IMR-90 (cell line): ENCODE results near the gene RNF224. TPM values are rescaled to one million over a fixed set of nuclear protein-coding genes. Genes with fewer than 3 reads are reported as not detected.
A peak's percentile ranks its signal among the peaks of the same experiment; 100 is the strongest.

Experiments used
- ATAC-seq: fragments of 200-7000 bp; cut with Tn5 transposase; 2 replicates; pipeline ENCODE4 v1.9.1; 2020; ENCODE audit warnings: low read depth, mild to moderate bottlenecking, moderate library complexity
- BruUV-seq: library from RNA; stranded (reverse); fragments of 400-500 nt; replicated peaks from 2 replicates; lab custom pipeline; 2021; lab: Mats Ljungman, UMichigan
- CTCF ChIA-PET: fragments of 300-600 bp; formaldehyde crosslinking; extraction: SDS; loops from one replicate; lab custom pipeline; 2021; ENCODE audit warnings: antibody characterized with exemption; lab: Yijun Ruan, JAX
- POLR2A ChIA-PET: fragments of 300-600 bp; sonication (Branson Sonifier 250); formaldehyde crosslinking; loops from one replicate; lab custom pipeline; 2022; ENCODE audit warnings: antibody characterized with exemption; ENCODE audit not compliant: unreplicated experiment; lab: Charles Lee
- DNase-seq: peaks from one replicate; pipeline ENCODE4 v3.0.0; 2013
- H2AFZ ChIP-seq: replicated peaks from 2 replicates; pipeline ENCODE3; 2013; ENCODE audit warnings: low read length, mild to moderate bottlenecking; ENCODE audit not compliant: poor library complexity
- H2AK5ac ChIP-seq: 2 replicates; pipeline ENCODE4 v1.6.1; 2013; ENCODE audit warnings: low read depth, low read length, inconsistent platforms
- H2AK9ac ChIP-seq: replicated peaks from 2 replicates; pipeline ENCODE3; 2013; ENCODE audit warnings: mild to moderate bottlenecking, low read depth, low read length, moderate library complexity; ENCODE audit not compliant: poor library complexity
- H2BK120ac ChIP-seq: 2 replicates; pipeline ENCODE4 v1.6.1; 2013; ENCODE audit warnings: low read depth, low read length, inconsistent platforms
- H2BK15ac ChIP-seq: 3 replicates; pipeline ENCODE4 v1.6.1; 2013; ENCODE audit warnings: low read depth, low read length, inconsistent platforms
- H2BK20ac ChIP-seq: 2 replicates; pipeline ENCODE4 v1.6.1; 2013; ENCODE audit warnings: low read depth, mild to moderate bottlenecking, inconsistent platforms, low read length, moderate library complexity
- H2BK5ac ChIP-seq: 2 replicates; pipeline ENCODE4 v1.6.1; 2013; ENCODE audit warnings: mild to moderate bottlenecking, low read depth, low read length, inconsistent platforms; ENCODE audit not compliant: poor library complexity, severe bottlenecking
- H3K14ac ChIP-seq: replicated peaks from 2 replicates; pipeline ENCODE4 v1.6.1; 2013; ENCODE audit warnings: low read depth, low read length, inconsistent platforms
- H3K18ac ChIP-seq: 2 replicates; pipeline ENCODE4 v1.6.1; 2013; ENCODE audit warnings: low read depth, low read length, control low read depth
- H3K23ac ChIP-seq: 2 replicates; pipeline ENCODE4 v1.6.1; 2013; ENCODE audit warnings: low read depth, low read length, inconsistent platforms
- H3K27ac ChIP-seq: 2 replicates; pipeline ENCODE4 v1.5.1; 2013; ENCODE audit warnings: mild to moderate bottlenecking, control low read depth, low read length; ENCODE audit not compliant: insufficient read depth
- H3K27me3 ChIP-seq: 2 replicates; pipeline ENCODE4 v1.6.1; 2013; ENCODE audit warnings: low read length; ENCODE audit not compliant: control insufficient read depth, insufficient read depth
- H3K36me3 ChIP-seq: 2 replicates; pipeline ENCODE4 v1.6.1; 2013; ENCODE audit warnings: low read length, mixed read lengths; ENCODE audit not compliant: control insufficient read depth, insufficient read depth
- H3K4ac ChIP-seq: 2 replicates; pipeline ENCODE4 v1.6.1; 2013; ENCODE audit warnings: low read depth, low read length, inconsistent platforms
- H3K4me1 ChIP-seq: 2 replicates; pipeline ENCODE4 v1.6.1; 2013; ENCODE audit warnings: low read length, mixed read lengths; ENCODE audit not compliant: control insufficient read depth, insufficient read depth
- H3K4me2 ChIP-seq: 2 replicates; pipeline ENCODE4 v1.6.1; 2013; ENCODE audit warnings: low read depth, mild to moderate bottlenecking, control low read depth, low read length, moderate library complexity
- H3K4me3 ChIP-seq: 2 replicates; pipeline ENCODE4 v1.5.1; 2013; ENCODE audit warnings: low read depth, mild to moderate bottlenecking, control low read depth, low read length, moderate library complexity; ENCODE audit not compliant: insufficient read depth
- H3K56ac ChIP-seq: 2 replicates; pipeline ENCODE4 v1.6.1; 2013; ENCODE audit warnings: low read length, inconsistent platforms; ENCODE audit not compliant: insufficient read depth; ENCODE audit errors: extremely low read depth
- H3K79me1 ChIP-seq, 2 experiments: 2 replicates each; pipeline ENCODE4 v1.6.1; 2013; ENCODE audit warnings: low read length in 2 of 2, inconsistent platforms in 1 of 2, low read depth in 1 of 2
- H3K9ac ChIP-seq: 2 replicates; pipeline ENCODE4 v1.6.1; 2013; ENCODE audit warnings: low read depth, low read length, control low read depth
- H3K9me1 ChIP-seq: 2 replicates; pipeline ENCODE4 v1.6.1; 2013; ENCODE audit warnings: low read length, inconsistent platforms; ENCODE audit not compliant: insufficient read depth
- H3K9me3 ChIP-seq: 2 replicates; pipeline ENCODE4 v1.6.1; 2013; ENCODE audit warnings: low read length; ENCODE audit not compliant: control insufficient read depth, insufficient read depth
- H4K20me1 ChIP-seq: 2 replicates; pipeline ENCODE4 v1.6.1; 2013; ENCODE audit warnings: low read length, inconsistent platforms; ENCODE audit not compliant: insufficient read depth
- H4K5ac ChIP-seq: 2 replicates; pipeline ENCODE4 v1.6.1; 2013; ENCODE audit warnings: mild to moderate bottlenecking, low read depth, low read length, control low read depth
- H4K8ac ChIP-seq, 2 experiments: 2 replicates each; pipeline ENCODE4 v1.6.1; 2013; ENCODE audit warnings: low read depth in 2 of 2, low read length in 2 of 2, control low read depth in 1 of 2, inconsistent platforms in 1 of 2
- H4K91ac ChIP-seq: 2 replicates; pipeline ENCODE4 v1.6.1; 2013; ENCODE audit warnings: low read depth, low read length, inconsistent platforms; ENCODE audit not compliant: insufficient read depth
- CHD1 ChIP-seq: IDR thresholded peaks from 2 replicates; pipeline ENCODE4 v1.6.1; 2012; ENCODE audit warnings: low read depth, low read length, improper control_type of control experiment
- FOS ChIP-seq: fragments of 150-350 bp; IDR thresholded peaks from 2 replicates; pipeline ENCODE4 v1.6.1; 2016; ENCODE audit warnings: low read depth, low read length
- WGBS, 2 experiments: methylation state at CpG; one replicate each; pipeline versions ENCODE4 v1.1.5 to v1.1.7; 2013; ENCODE audit warnings: missing lambda C conversion rate in 2 of 2; ENCODE audit not compliant: insufficient read length in 1 of 2; ENCODE audit errors: extremely low coverage in 2 of 2; 5-methylcytosine and 5-hydroxymethylcytosine counted together
- dilution Hi-C: fragments of 300-500 bp; cut with HindIII; formaldehyde crosslinking; loops from one replicate; pipeline ENCODE4 v1.14.3; 2018; ENCODE audit warnings: low sequenced_read_pairs; ENCODE audit not compliant: unreplicated experiment
- in situ Hi-C: fragments of 300-500 bp; cut with MboI; formaldehyde crosslinking; loops from 3 replicates; pipeline ENCODE4 v1.14.3; 2019; ENCODE audit warnings: low sequenced_read_pairs, inconsistent platforms, mixed read lengths
- intact Hi-C: fragments of 100-400 bp; cut with micrococcal nuclease; formaldehyde crosslinking; loops from 2 replicates; pipeline ENCODE4 v1.10.0; 2022
- polyA plus RNA-seq, 3 experiments: library from polyadenylated mRNA; depleted of rRNA; stranded (reverse); fragments of >200 nt; gene quantifications; 2 replicates each; pipeline ENCODE4 v1.2.3, GENCODE V29; 2012; ENCODE audit warnings: low replicate concordance in 1 of 3
- total RNA-seq: library from RNA; depleted of rRNA; stranded (reverse); fragments of >200 nt; gene quantifications from 2 replicates; pipeline ENCODE4 v1.2.3, GENCODE V29; 2012

RNF224 gene
- total and polyA plus RNA-seq, 2 of the 4 experiments (the other 2 are of a cell fraction), result not detected

- BruUV-seq, result no TSS peak
- H3K14ac ChIP-seq, result peak overlapping the region; percentile 91
- DNase-seq, result peak; percentile 32
- dilution Hi-C loops (no loop called here), in situ Hi-C loops (no loop called here), intact Hi-C loops (no loop called here)
- peak overlapping the region; percentile 87 for H3K4ac ChIP-seq
- H2BK120ac ChIP-seq, result no peak overlapping the region
- H4K8ac ChIP-seq, result no peak overlapping the region; a peak in 1 of 4 replicates
- peak; percentile 33 for ATAC-seq
- peak overlapping the region; percentile 14 for H3K23ac ChIP-seq
- peaks cover 19% of the 10 kb centered on the region for H3K36me3 ChIP-seq
- no peaks in the 10 kb centered on the region for H3K9me3 ChIP-seq
- H4K20me1 ChIP-seq, result peaks cover 37% of the 10 kb centered on the region
- H4K91ac ChIP-seq, result peak overlapping the region; percentile 33; the same call in 1 of the 2 replicates
- ChIA-PET CTCF (no interaction called here), POLR2A (no interaction called here)
- H3K4me1 ChIP-seq, result peaks cover 8% of the 10 kb centered on the region; the same call in 1 of the 2 replicates
- peaks cover 12 to 53% of the 10 kb centered on the region in 2 experiments; a peak in 3 of 4 replicates for H3K79me1 ChIP-seq
- H3K27ac ChIP-seq, result peak overlapping the region; percentile 77
- peak; percentile 60; the same call in 1 of the 2 replicates for TF ChIP-seq CHD1
- TF ChIP-seq FOS, result no peak
- no peak overlapping the region for H2BK20ac ChIP-seq
- WGBS, 2 experiments, result 0% methylated on average over 47 of the region's 83 CpGs; no CpG with 5 or more reads in 1 of the 2 experiments
- peak overlapping the region; percentile 97 for H2AK9ac ChIP-seq
- H3K27me3 ChIP-seq, result no peaks in the 10 kb centered on the region
- H3K18ac ChIP-seq, result no peak overlapping the region
- H2BK5ac ChIP-seq, result peak overlapping the region; percentile 49
- H3K56ac ChIP-seq, result peak overlapping the region; percentile 59; the same call in 1 of the 2 replicates
- H3K4me2 ChIP-seq, result peak overlapping the region; percentile 94
- peak overlapping the region; percentile 94 for H2AK5ac ChIP-seq
- H2AFZ ChIP-seq, result peak overlapping the region; percentile 23
- no peak overlapping the region for H4K5ac ChIP-seq
- H3K4me3 ChIP-seq, result peak overlapping the region; percentile 50
- peaks cover 4% of the 10 kb centered on the region for H3K9me1 ChIP-seq
- H3K9ac ChIP-seq, result peak overlapping the region; percentile 90
- no peak overlapping the region for H2BK15ac ChIP-seq
Measured at GRCh38 chr9:137241490-137242268, 14.4 kb downstream of the RNF224 start.
